Activated CD4-positive, alpha-beta T cell treated with anti-CD3 and anti-CD28 coated beads for 4 hours (primary cell): ENCODE results near the gene PSMC3IP.

ENCODE experiments used
- DNase-seq, 2 donors: peaks; one replicate each; pipeline ENCODE4 v3.0.0-alpha.2; 2020

Gene PSMC3IP

GRCh38 chr17:42584880-42585279 is 7.4 kb upstream of the PSMC3IP start:
- DNase-seq: no peak

- no peak for DNase-seq
Observed at GRCh38 chr17:42581744-42582270, 4.3 kb upstream of the PSMC3IP start.

- no peak for DNase-seq
Observed at GRCh38 chr17:42579794-42580551, 2.4 kb upstream of the PSMC3IP start.

GRCh38 chr17:42578282-42578869 is 847 bp upstream of the PSMC3IP start:
- peak; percentile 61 to 72 for DNase-seq

GRCh38 chr17:42577140-42577531 is 393 bp downstream of the PSMC3IP start:
- DNase-seq: no peak

- no peak for DNase-seq
Observed at GRCh38 chr17:42574463-42574862, 3.1 kb downstream of the PSMC3IP start.

- DNase-seq: no peak
Observed at GRCh38 chr17:42573095-42573494, 4.4 kb downstream of the PSMC3IP start.

GRCh38 chr17:42571435-42572225 is 5.9 kb downstream of the PSMC3IP start:
- DNase-seq: no peak

- DNase-seq: no peak
Observed at GRCh38 chr17:42568341-42569111, 9.0 kb downstream of the PSMC3IP start.

- peak; percentile 85 to 93 for DNase-seq
Observed at GRCh38 chr17:42566883-42567573, 10.5 kb downstream of the PSMC3IP start, which contains the start of gene MLX. TSS of gene MLX (plus strand) at chr17:42567100. CDS start at chr17:42567125, 25 bp downstream.

- no peak for DNase-seq
Observed at GRCh38 chr17:42566215-42566882, 11.2 kb downstream of the PSMC3IP start.

GRCh38 chr17:42565523-42566214 is 11.9 kb downstream of the PSMC3IP start:
- no peak for DNase-seq

- DNase-seq: no peak
Observed at GRCh38 chr17:42564815-42565522, 12.6 kb downstream of the PSMC3IP start.

- no peak for DNase-seq
Observed at GRCh38 chr17:42563950-42564349, 13.6 kb downstream of the PSMC3IP start.

GRCh38 chr17:42563543-42563942 is 14.0 kb downstream of the PSMC3IP start:
- DNase-seq: no peak

- DNase-seq: no peak
Observed at GRCh38 chr17:42563143-42563509, 14.4 kb downstream of the PSMC3IP start.

GRCh38 chr17:42562388-42563142 is 15.0 kb downstream of the PSMC3IP start:
- no peak for DNase-seq

GRCh38 chr17:42561897-42562387 is 15.6 kb downstream of the PSMC3IP start, which contains the start of gene COASY:
TSS of gene COASY (plus strand) at chr17:42562148. CDS start at chr17:42562623, 475 bp downstream.
- DNase-seq: peak; percentile 91

- DNase-seq: no peak
Observed at GRCh38 chr17:42560246-42560645, 17.3 kb downstream of the PSMC3IP start.
